Daoy (cell line): ENCODE results near the gene DIS3L2. TPM values are rescaled to one million over a fixed set of nuclear protein-coding genes. Genes with fewer than 3 reads are reported as not detected.
"Not testable (repeated sequence)": the region's sequence is repeated elsewhere in the genome, so short reads cannot be mapped to it uniquely, and the experiment has no call there.

Experiments used
- DNase-seq: peaks from one replicate; pipeline ENCODE4 v3.0.0-alpha.2; 2015; ENCODE audit warnings: low read depth
- total RNA-seq: library from RNA; depleted of rRNA; stranded (reverse); fragments of >200 nt; shearing (Covaris generic); gene quantifications from 2 replicates; pipeline ENCODE4 v1.2.3, GENCODE V29; 2014

The DIS3L2 gene
- total RNA-seq, 1 experiment from 2014 or later, result 22.3 TPM

DNA sequence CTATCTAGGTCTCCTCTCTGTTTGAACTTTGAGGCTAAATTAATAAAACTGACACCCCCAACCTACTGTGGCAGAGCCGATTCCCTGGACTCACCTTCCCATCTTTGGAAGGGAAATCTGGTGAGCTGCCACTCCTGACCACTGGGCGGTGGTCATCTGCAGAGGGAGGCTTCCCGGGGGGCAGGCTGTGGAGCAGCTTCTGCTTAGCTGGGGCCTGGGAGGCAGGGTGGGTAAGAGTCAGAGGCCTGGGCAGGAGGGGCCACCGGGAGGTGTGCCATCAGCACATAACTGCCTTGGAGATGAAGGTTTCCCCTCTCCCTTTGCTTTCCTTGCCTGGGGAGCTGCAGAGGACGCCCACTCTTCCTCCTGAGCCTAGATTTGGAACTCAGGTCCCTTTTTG, 33.0 kb upstream of the DIS3L2 start:
- DNase-seq, result no peak

DNA sequence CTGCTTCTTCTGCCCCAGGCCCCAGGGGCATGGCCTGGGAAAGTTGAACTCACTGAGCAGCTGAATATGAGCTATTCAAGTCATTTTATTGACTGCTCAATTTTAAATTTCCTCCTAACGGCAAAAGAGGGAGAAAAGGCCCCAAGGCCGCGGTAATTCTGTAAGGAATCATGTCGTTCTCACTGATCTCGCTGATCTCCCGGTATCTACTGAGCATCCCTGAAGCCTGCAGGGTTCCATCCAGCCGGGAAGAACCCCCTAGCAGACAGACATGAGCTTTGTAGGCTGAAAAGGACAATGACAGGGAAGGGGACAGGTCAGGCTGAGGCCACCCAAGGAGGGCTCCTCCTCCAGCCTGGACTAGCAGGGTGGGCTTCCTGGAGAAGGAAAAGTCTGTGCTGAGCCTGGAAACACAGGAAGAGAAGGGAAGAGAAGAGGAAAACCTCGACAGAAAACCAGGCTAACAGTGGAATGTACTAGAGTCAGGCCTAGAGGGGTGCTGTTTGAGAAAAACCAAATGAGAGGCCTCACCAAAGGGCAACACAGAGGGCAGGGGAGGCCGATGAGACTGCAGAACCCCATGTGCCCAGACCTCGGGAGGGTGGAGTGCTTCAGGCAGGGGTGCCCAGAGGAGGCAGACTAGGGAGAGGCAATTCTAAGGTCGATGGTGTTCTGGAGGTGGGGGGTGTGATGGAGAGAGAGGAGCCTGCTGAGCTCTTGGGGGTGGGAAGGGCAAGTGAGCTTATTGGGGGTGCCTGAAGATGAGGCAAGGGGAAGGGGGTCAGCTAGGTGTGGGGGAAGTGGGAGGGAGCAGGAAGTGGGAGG, 32.4 kb upstream of the DIS3L2 start:
- no peak for DNase-seq

DNA sequence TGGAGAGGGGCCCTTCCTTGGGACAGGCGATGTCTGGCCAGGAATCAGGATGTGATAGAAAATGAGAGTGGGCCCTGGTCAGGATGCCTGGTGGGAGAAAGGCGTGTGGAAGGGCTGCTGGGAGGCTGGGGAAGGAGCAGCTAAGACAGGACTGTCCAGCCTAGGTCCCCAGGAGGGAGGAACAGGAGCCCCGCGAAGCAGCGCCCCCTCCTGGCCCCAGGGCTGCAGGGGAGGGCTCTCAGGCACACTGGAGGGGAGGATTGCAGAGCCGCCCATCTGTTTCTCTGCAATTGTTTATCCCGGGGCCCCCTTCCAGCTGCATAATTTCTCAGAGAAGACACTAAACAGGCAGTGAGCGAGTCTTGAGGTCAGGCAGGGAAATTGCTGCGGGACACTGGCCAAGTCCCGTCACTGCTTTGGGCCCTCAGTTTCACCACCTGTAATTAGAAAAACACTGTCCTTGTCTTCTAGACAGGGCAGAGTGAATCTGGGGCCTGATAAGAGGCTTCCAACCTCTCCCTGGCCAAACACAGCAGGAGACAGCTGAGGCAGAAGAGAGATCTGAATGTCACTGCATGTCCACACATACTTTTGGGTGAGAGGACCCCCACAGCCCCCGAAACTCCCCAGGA, 31.4 kb upstream of the DIS3L2 start:
- no peak for DNase-seq

DNA sequence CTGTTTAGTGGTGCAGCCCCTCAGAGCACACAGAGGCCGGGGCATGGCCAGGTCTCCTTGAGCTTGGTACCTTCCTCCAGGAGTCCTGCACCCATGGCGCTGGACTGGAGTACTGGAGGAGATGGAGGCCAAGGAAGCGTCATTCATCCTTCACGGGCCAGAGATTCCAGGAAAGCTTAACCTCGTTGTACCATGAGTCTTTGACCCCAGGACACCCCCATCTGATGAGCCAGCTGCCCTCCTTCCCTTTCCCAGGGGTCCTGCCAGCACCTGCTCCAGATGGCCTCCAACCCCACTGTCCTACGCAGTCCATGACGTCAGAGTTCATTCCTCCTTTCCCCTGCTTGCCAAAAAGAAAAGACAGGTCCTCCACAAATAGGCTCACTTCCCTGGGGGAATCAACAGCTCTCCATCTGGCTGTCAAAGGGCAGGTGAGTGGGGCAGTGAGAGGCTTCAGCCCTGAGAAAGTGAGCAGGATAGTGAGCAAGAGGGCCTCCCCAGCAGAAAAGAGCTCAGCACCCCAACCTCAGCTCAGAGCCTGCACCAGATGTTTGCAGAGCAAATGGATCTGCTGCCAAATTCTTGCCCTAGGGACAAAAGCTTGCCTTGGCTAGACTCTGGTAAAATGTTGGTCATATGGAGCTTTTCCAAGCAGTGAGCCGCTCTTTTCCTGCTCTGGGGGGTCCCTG, 30.8 kb upstream of the DIS3L2 start:
- DNase-seq, result no peak

DNA sequence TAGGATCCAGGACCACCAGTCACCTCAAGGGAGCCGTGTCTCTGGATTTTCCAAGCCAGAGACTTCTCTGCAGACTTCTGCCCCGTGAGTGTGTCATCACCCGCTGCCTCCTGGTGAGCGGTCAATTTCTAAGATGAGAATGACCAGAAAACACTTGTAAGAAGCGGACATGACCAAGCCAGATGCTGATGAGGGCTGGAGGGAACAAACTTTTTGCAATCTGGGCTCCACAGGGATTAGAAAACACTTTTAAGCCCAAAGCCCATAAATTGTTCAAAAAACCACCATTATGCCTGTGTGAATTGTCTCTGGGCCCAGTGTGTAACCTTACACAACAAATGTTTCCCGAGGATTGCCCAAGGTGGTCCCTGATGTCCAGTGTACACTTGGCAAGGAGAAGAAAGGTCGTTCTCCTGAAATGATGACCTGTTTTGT, 30.0 kb upstream of the DIS3L2 start:
- no peak for DNase-seq

DNA sequence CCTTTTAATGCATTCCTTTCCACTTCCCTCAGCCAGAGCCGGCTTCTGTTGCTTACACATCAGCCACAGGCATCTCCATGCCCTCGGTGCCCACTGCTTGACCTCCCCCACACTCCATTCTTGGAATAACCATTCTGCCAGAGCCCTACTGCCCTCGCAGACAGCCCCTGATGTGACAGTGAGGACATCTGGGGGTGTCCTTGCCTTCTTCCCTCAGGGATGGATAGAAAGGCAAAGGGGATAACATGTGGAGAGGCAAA, 28.9 kb upstream of the DIS3L2 start:
- DNase-seq, result no peak

DNA sequence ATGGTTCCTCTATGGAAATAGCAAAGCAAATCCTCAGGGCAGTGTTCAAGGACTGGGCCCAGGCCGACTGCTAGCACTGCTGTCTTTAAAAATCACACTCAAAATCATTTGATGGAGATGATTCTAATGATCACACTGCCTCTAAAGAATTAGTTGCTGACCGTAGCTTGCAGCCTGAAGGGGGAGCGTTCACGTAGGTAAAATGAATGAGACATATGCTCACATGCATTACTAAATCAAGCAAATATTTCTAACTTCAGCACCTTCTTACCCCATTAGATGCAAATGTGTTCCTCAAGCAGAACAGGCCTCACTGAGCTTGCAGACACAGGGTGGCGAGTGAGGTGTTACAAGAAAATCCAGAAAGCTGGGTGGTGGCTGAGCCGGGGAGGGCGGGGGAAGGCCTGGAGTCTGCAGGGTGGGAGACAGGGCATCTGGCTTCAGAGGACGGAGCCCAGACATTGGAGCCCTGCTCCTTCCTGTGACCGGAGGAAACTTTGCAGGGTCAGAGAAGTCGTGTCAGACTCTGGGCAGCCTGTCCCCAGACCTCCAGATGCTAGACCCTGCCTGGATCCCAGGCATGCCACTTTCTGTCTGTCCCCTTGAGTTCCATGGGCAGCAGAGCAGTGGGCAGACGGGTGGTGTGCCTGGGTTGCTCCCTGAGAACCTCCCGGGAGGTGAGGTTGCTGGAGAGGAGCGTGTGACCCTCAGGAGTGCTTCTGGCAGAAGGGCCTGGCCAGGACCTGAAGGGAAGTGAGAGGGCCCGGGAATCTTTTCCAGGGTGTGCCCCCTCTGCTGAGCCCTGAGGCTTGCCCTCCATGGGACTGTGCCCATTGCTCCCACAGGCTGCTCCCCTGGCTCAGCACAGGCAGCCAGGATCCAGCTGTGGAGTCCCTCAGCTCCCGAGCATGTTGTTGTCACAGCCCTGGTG, 28.3 kb upstream of the DIS3L2 start:
- DNase-seq, result no peak

DNA sequence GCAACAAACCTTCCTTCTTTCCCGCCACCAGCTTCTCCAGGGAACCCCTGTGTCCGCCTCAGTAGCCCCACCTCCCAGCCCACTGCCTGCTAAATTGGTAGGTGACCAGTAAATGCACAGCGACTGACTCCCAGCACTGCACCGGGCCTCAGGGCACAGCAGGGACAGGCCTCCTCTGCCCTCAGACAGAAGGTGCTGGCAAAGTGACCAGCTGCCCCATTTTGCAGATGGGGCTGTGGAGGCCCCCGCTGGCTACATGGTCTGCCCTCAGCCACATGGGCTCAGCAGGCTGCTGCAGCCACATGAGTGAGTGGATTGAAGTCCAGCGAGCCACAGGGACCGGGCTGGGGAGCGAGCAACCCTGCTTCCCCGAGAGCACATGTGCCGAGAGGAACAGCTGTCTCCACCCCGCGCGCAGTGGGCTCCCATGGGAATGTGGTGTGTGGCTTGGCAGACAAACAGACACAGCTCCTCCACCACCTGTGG, 27.6 kb upstream of the DIS3L2 start:
- no peak for DNase-seq

DNA sequence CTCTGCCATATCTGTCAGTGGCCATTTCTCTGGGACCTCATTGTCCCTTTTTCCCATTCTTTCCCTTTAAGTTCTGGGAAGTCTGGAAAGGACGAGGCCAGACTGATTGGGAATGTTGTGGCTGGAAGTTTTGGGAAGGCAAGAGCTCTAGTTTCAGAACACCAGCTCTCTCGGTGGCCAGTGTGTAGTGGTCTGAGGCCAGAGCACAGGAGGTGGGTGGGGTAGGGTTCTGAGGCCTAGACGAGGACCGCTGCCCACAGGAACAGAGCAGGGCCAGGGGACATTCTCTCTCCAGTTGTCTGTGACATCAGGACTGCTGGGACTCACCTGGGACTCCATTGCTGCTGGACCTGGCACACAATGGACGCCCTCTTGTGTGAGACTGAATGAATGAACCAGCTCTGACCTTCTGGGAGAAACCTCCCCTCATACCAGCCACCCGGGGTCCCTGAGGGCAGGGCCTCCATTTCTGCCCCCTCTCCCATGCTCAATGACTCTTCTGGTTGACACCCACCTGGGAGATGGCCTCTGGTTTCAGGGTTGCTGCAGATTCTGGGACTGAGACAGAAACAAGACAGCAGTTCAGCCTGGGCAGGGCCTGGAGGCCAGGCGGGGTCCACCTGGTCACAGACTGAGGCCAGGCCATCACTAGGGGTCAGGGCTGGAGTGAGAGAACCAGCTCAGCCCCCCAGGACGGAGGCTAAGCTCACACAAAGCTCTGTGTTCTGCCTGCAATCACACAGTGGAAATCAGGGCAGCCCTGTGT, 26.9 kb upstream of the DIS3L2 start:
- DNase-seq, result no peak

DNA sequence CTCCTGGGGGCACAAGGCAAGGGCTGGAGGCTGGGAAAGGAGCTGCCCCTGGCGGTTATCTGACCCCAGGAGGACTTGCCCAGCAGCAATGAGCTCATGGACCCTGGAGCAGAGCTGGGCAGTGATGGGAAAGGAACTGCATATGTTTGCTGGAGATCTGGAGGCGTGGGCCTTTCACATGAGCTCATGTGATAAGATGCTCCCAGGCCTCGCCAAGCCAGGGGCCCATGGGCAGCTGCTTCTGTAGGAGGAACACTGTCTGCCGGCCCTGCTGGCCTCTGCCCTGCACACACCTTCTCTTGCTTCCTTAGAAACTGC, 26.3 kb upstream of the DIS3L2 start:
- DNase-seq, result no peak

DNA sequence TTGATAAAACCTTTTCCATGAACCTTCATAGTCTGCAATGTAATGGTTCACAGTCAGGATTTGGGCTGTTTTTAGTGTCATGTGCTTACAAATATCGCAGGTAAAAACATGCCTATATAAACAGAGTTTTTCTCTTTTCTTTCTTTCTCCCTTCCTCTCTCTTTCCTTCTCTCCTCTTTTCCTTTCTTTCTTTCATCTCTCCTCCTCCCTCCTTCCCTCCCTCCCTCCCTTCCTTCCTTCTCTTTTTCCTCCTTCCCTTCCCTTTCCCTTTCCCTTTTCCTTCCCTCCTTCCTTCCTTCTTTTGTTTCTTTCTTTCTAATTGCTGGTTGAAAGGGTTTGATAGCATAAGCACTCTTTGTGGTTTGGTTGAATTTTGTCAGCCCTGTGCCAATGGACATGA, 25.7 kb upstream of the DIS3L2 start:
- DNase-seq, result no peak

DNA sequence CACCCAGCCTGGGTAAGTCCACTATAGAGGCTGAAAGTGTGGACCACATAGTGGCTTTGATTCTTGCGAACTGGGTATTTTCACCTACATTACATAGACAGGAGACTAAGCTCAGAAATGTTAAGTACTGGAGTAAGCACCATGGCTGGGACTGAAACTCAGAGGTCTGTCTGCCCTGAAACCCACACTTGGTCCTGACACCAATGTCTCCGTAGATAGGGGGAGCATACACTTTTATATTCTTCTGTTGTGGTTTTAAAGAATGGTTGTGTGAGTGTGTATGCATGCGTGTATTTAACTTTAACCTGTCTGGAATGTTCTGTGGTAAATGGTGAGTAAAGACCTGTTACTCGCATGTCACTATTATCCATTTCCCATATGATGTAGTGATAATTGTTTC, 25.0 kb upstream of the DIS3L2 start:
- no peak for DNase-seq

DNA sequence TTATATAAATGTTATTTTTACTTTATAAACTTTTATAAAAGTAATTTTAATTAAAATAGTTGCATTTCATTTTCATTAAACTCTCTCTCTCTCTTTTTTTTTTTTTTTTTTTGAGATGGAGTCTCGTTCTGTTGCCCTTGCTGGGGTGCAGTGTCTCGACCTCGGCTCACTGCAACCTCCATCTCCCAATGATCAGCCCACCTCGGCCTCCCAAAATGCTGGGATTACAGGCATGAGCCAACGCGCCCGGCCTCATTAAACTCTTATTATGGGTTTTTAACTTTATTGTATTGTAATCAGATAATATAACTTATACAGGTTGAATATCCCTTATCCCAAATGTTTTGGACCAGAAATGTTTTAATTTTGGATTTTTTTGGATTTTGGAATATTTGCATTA, 24.5 kb upstream of the DIS3L2 start:
- DNase-seq, result no peak

DNA sequence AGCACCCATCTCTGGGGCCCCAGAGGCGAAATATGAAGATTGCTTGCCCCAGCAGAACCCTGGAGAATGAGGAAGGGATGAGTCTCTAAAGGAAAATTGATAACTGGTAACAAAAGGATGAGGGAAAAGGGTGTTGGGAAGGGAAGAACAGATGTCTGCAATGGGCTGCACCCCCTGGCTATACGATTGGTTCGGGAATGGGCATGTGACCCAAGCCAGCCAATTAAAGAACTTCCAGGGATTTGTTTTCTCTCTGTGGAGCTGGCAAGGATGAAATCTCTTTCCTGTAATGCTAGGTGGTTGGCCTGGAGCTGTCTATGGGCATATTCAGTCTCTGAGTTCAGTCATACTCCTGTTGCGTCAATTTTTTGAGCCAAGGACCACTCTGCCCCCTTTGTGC, 22.5 kb upstream of the DIS3L2 start:
- no peak for DNase-seq

DNA sequence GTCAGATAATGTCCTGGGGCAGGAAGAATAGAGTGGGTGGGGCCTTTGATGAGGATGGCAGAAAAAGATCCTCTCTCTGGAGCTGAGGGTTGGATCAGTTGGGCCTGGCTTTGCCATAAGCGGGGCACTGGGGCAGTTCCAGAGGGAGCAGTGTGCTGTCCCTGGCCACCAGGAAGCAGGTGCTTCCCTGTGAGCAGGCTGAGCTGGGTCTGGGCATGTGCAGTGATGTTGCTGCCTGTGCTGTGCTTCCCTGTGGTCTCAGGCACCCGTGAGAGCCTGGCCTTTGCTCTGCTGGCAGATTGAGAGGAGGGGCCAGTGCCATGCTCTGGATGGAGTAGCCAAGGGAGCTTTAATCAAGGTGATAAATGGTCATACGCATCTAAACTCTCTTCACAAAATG, 20.7 kb upstream of the DIS3L2 start:
- no peak for DNase-seq

DNA sequence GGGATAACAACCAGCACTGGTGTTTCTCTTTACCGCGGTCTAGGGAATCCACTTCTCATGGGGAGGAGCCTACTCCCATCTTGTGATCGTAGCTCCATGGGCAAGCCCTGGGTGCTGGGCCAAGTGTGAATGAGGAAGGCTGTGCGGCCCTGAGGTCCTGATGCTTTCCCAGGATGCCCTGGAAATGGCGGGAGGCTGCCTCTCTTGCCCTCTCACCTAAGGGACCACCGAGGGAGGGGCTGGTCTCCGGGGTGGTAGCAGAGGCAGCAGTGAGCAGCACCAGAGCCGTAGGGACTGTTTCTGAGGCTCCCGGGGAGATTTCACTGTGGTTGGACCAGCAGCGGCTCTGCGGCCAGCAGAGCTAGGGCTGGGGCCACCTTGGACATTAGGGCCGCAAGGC, 19.8 kb upstream of the DIS3L2 start:
- DNase-seq, result no peak

DNA sequence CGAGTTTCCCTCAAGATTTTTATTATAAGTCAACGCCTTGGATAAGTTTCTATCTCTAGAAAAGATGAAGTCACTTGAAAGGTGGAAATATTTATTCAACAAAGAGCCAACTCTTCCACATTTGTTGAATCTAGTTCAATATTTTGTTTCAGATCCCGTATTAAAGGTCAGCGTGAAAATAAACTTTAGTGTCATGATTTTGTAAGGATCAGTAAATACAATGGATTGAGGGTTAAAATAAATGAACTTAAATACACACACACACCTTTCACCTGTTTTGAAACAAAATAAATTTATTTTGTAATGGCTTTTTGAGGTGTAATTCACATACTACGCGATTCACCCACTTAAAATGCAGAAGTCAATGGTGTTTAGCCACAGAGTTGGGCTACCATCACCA, 19.3 kb upstream of the DIS3L2 start:
- no peak for DNase-seq

DNA sequence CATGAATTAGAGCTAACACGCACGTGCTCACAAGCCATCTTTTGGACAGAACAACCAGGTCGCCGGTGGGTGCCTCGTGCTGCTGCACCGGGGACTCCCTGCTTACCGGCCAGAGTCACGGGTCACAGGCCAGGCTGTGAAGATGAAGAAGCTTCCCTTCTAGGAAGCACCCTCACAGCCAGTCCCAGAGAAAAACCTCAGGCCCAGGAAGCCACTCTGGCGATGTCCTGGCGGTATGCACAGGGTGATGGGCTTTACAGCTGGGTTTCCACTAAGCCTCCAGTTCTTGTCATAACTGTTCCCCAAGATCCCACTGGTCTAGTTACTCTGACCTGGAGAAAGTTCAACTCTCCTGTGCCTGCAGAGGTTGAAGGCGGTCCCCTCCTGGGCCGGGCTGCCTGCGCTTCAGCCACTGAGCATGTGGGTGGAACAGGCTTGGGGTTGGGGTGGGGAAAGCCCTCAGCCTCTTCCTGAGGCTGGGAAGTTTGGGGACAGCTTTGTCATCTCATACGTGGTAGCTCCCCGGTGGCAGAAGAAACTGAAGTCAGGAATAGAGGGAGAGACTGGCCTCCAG, 15.2 kb upstream of the DIS3L2 start:
- no peak for DNase-seq

DNA sequence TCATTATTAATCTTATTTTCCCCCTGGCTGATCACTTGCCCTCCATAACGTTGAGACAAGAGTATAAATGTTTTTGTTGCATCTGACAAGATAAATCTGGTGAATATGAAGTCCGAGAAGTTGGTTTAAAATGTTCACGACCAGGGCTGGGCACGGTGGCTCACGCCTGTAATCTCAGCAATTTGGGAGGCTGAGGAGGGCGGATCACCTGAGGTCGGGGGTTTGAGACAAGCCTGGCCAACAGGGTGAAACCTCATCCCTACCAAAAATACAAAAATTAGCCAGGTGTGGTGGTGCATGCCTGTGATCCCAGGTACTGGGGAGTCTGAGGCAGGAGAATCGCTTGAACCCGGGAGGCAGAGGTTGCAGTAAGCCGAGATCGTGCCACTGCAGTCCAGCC, 14.4 kb upstream of the DIS3L2 start:
- not testable (repeated sequence) for DNase-seq

DNA sequence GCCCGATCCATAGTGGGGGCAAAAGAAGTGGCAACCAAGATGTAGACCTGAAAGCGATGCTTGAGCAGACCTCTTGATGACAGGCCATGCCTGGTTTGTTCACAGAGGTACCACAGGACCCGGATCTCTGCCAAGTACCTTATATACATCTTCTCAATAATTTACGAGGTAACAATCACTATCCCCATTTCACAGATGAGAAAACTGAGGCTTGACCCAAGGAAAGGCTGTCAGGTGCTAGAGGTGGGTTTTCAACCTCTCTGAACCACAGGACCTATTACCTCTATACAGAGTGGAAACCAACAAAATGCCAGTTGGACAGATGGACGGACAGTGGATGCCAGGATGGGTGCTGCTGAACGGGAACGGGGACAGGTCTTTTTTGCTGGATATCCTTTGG, 13.8 kb upstream of the DIS3L2 start:
- no peak for DNase-seq

DNA sequence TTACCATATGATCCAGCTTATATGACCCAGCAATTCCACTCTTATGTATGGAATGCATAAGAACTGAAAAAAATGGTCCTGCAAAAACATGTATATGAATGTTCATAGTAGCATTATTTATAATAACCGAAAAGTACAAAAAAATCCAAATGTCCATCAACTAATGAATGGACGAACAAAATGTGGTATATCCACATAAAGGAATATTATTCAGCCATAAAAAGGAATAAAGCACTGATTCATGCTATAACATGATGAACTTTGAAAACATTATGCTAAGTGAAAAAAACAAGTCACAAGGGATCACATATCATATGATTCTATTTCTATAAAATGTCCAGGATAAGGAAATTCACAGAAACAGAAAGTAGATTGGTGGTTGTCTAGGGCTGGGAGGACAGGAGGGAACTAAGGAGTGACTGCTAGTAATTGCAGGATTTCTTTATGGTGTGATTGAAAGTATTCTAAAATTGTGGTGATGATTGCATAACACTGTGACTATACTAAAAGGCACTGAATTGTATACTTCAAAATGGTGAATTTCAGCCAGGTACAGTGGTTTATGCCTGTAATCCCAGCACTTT, 10.0 kb upstream of the DIS3L2 start:
- no peak for DNase-seq
